SIG-M5 treated with dmso at 0.1 percent for 504 hours (cell line): Measurements from ENCODE around the gene PDZD2.

Experiments
- DNase-seq: peaks from one replicate; lab custom pipeline; 2025; ENCODE audit not compliant: unreplicated experiment; lab: John Stamatoyannopoulos, UW

Gene PDZD2

DNA sequence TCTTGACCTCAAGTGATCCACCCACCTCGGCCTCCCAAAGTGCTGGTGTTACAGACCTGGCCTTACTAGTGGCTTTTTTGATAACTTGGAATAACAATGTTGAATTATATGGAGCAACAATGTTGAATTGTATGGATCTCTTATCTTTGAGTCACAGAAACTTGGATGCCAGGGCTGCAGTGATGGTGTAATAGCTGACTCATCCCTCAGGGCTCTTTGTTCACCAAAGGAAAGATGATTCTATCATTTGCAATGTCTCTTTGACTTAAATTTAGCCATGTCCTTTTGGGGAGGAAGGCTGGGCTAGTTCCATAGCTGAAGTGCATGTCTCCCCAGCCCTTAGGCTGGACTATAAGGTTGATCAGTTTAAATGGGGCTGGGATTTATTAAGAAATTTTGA, 172.3 kb downstream of the PDZD2 start:
- DNase-seq, result peak; percentile 58

DNA sequence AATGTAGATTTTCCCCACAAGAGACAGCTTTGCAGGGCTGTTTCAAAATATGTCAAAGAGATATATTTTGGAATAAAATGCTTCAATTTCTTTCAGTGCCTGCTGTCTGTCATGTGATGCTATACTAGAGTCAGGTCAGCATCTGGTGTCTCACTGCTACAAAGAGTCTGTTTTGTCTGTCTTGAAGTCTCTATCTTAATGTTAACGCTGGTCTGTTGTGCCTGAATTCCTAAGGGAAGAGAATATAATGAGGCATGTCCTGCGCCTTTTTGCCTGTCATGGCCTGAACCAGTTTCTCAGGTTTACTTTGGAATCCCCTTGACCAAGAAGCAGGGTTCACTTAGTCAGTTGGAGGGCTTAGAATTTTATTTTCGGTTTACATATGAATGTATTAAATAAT, 176.4 kb downstream of the PDZD2 start:
- DNase-seq, result no peak

DNA sequence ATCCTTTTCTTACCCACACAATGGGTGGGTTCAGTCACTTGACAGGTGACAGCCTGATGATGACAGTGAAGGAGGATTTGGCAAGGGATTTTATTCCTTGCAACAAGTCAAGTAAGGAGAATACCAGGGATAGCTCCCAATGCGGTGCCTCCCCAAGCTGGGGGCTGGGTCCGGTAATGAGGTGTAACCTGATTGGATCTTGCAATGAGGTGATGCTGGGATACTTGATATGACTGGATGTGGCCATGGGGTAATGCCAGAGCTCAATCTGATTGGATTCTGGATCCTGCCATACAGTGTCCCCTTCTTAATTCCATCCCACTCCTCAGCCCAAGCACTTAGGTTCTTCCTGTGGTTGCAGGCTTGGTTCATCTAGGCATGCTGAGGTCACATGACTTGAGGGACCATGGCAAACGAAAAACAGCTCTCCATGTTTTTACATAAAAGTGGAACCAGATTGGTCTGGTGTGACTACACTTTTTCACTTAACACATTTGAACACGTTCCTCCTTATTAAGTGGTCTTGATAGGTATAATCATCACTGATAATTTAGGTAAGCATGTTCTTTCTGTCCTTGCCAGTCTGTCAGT, 181.1 kb downstream of the PDZD2 start:
- DNase-seq, result no peak

DNA sequence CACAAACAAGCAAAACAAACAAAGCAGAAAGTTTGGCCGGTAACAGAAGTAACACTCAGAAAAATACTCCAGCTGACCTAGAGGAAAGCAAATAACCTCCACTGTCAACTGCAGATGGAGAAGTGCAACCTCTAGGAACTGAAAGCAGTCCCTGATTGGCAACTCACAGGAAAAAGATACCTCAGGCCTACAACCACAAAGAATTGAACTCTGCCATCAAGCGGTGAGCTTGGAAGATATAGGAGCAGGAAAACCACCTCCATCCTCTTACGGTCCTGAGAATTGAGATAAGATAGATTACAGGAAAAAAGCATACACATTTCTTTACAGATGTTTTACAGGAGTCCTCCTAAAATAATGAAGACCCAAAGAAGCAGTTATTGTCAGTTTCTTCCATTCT, 184.5 kb downstream of the PDZD2 start:
- peak; percentile 36 for DNase-seq

DNA sequence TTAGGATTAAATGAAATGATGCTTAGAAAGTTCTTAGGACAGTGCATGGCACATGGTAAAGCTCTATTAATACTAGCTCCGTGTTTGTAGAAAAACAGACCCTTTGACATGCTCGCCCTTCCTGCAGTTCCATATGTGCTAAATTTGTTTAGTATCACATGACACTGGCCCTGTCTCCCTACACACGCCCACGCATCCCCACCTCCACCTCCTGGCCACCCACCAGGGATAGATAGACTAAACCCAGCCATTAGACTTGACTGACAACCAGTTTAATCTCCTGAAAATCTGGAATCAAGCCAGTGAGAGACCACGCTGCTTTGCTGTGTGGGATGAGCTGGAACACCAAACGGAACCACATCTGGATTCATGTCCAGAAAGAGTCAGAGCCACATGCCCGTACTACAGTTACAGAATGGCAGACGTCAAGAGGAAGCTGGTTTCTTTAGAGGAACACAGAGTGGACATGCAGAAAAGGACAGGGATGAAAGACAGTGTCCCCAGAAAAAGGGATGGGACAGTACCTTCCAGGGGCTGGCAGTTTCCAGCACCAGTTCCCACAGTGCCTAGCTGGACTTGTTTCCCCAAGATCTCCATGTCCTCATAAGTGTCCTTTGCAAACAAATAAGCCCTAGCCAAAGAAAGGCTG, 186.1 kb downstream of the PDZD2 start:
- DNase-seq, result no peak

DNA sequence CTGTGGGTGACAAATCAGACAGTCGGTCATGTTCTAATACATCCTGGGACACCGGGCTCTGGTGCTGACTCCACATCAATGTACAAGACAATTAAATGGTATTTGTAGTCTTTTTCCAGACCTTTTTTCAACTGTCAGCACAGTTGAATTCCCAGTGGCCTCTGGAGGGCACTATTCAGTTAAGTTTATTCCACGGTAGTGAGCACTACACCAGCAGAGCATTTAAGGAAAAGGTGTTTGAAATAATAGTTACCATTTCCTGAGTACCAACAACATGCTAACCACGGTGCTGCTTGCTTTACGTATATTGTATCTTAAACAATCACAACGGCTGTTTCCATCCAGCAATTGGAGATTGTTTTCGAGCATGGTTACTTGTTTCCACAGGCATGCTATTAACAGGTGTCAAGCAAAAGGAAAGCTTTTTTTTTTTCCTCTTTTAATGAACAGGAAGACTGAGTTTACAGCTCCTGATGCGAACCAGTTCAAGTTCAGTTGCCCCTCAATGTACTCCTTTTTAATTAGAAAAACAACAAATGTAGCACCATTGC, 186.7 kb downstream of the PDZD2 start:
- DNase-seq, result peak; percentile 41

DNA sequence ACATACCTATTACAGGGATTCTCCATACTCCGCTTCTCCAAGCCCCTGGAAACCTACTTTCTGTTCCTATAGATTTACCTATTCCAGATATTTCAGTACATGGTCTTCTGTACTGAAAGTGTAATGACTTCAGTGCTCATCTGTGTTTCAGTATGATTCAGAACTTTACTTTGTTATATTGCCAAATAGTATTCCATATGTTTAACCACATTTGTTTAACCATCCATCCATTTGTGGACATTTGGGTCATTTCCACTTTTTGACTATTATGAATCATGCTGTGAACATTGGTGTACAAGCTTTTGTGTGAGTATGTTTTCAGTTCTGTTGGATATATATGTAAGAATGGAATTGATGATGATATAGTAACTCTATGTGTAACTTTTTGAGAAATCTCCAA, 188.9 kb downstream of the PDZD2 start:
- no peak for DNase-seq

DNA sequence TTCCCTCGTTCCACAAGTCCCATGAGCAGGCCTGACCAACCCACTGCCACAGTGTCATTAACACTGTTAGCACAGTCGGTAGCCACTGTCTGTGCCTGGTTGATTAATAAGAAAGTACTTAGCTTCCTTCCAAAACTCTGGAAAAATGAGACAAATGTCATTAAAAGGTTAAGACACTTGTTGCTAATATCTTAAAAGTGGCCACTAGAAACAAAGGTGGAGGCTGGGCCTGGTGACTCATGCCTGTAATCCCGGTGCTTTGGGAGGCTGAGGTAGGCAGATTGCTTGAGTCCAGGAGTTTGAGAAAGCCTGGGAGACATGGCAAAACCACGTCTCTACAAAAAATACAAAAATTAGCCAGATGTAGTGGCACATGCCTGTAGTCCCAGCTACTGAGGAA, 194.0 kb downstream of the PDZD2 start:
- DNase-seq, result no peak

DNA sequence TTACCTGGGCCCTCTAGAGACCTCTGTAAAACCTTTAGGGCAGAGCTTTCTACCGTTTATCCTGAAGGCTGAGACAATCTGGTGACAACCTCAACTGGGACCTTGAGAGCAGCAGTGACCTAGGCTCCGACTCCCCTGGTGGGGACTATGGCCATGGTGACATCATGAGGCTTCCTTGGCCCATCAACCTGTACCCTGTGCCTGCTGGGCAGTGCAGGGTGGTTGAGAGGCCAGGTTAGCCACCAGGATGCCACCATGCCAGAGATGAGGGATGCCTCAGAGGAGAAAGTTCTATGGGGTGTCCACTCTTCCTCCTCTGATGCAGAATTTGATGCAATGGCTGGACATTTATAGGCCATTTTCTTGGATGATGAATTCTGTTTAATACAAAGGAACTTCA, 194.8 kb downstream of the PDZD2 start:
- no peak for DNase-seq

DNA sequence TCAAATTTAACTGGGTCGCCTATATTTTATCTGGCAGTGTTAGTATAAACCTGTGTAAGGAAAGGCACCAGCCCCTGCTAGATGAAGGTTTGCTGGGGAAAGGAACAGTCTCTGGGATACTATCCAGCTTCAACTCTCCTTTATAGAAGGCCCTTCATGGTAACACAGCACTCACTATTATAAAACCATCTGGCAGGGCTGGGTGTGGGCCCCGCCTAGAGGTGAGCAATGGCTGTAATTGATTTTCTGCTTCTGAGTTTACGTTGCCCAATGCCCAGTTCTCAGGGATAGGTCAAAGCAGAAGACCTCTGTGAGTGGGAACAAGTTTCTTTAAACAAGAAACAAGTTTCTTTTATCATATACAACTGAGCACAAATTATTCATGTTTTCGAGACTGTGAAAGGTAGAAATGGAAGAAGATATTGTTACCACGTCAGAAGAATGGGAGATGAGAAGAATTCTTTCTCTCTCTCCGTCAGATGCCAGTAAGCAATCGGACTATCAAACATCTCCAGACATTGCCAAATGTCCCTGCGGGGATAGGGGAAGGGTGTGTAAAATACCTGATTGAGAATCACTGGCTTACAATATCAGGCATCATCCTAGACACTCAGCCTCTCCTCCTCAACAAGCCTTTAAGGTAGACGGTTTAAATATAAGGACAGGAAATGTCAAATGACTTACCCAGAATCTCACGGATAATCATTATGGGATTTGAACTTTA, 205.9 kb downstream of the PDZD2 start:
- no peak for DNase-seq

DNA sequence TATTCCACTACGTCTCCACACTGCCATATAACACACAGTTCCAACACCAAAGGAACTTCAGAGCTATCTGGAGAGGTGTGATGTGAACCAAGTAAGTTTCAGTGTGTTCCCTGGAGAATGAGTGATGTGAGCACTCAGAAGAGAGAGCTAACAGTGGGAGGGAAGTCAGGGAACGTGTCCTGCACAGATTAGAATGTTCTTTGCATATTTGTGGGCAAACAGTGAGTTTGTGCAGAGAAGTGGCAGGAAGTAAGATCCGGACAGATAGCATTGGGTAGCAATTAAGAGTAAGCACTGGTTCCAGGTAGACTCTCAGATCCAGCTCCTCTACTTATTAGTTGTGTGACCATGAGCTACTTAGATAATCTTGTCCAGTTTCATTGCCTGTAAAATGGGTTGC, 206.4 kb downstream of the PDZD2 start:
- no peak for DNase-seq

DNA sequence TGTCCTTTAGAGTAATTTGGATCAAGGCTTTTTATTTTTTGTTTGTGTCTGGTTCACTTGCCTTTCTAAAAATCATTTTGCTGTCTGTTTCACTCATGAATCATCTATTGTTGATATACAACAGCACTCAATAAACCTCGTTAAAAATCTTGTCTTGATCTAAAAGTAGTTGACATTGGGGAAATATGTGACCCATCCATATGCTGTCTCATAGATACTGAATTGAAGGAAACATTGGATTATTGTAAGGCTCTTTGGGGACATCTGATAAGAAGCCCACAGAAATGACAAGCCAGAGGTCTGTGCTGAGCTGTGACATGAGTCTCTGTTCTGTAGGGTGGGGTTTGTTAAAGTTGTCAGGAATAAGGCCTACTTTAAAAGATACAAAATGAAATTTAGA, 208.0 kb downstream of the PDZD2 start:
- DNase-seq, result no peak

DNA sequence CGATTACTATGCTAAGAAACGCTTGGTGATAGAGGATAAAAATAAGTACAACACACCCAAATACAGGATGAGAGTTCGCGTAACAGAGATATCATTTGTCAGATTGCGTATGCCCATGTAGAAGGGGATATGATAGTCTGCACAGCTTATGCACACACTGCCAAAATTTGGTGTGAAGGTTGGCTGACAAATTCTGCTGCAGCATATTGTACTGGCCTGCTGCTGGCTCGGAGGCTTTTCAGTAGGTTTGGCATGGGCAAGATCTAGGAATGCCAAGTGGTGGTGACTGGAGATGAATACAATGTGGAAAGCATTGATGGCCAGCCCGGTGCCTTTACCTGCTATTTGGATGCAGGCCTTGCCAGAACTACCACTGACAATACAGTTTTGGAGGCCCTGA, 208.4 kb downstream of the PDZD2 start:
- DNase-seq, result no peak

DNA sequence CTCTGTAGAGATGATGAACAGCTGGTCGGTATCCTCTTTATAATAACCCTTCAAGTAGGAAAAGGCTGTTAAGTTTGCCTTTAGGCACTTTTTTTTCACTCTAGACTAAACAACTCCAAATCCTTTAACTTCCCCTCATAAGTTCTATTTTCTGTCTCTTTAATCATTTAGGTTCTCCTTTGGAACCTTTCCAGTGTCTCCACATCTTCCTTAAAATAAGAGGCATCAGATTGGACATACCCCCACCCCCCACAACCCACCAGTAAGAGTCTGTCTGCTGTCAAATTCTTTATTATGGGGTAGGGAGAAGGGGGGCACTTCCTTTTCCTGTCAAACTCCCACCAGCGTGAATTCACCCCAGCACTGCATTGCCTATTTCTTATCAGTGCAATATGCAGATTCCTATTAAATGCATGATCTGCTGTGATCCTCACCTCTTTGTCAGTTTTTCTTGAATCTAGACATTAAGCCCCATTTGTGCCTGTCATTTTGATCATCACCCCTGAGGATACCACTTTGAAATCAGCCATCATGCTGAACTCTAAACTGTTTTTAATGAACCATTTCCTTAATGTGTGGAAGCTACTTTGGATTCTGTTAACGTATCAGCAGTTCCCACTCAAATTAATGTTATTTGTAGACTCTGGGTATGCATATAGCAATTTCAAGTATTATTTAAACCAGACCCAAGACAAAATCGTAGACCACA, 212.2 kb downstream of the PDZD2 start:
- DNase-seq, result no peak

DNA sequence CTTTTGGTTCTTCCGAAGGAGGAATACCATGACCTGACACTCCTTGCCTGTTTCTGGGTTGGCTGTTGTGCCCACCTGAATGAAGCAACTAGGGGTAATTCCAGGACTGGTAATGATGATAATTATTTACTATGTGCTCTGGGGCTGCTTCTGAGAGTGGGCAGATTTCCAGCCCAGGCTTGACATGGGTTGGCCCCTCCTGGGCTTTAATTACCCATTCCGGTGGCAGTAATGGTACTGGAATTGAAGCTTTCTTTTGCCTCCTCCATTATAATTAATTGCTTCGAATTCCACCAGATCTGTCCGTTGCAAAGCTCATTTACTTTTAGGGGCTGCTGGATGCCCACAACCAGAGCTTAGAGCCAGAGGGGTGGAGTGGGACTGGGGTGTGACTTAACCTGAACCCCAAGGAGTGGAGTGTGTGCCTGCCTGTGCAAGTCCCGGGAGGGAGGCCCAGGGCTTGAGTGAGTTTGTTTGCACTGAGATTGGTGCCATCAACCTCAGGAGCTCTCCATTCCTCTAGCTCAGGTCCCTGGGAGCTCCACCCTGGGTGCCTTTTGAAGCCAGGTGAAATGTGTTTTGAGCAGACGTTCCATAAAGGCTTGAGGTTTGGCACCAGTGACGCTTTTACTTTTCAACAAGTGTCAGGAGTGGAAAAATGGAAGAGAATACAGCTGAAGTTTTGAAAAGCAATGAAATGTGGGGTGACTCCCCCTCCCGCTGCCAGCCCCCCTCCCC, 214.6 kb downstream of the PDZD2 start:
- DNase-seq, result no peak

DNA sequence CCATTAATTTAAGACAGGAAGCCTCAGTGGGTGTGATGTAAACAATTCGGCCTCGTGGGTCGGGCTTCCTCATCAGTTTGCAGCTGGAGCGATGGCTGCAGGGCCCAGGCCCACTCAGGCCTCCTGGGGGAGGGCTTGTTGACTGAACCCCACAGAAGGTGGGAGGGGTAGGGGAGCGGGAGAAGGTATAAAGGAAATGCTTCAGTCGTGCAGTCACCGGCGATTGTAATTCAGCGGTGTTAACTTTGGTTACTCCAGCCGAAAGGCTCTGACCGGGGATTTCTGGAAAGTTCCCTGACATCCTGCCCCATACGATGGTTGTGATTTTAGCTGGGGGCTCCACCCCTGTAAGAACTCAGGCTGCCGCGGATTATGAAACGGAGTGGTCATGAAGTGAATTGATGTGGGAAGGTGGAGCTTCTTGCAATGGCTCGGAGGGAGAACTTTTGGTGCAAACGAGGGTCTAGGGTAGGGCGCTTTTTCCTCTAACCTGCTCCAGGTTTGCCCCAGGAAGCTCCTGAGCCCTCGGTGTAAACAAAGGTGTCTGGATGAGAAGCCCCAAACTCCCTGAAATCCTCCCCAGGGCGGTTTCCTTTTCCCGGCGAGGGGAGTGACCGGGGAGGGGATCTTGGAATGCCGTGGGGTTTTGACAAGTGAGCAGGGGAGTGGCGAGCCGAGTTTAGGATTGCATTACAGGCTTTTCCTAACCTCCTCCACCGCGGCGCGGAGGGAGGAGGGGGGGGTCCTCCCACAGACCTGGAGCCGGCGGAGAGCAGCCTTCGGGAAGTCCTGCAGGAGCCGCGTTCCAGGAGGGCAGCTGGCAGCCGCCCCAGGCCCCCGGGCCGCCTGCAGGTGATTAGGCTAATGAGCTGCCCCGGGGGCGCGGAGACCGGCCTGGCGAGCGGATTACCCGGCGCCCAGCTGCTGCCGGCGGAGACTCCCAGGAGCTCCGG, 215.5 kb downstream of the PDZD2 start:
- DNase-seq, result no peak

DNA sequence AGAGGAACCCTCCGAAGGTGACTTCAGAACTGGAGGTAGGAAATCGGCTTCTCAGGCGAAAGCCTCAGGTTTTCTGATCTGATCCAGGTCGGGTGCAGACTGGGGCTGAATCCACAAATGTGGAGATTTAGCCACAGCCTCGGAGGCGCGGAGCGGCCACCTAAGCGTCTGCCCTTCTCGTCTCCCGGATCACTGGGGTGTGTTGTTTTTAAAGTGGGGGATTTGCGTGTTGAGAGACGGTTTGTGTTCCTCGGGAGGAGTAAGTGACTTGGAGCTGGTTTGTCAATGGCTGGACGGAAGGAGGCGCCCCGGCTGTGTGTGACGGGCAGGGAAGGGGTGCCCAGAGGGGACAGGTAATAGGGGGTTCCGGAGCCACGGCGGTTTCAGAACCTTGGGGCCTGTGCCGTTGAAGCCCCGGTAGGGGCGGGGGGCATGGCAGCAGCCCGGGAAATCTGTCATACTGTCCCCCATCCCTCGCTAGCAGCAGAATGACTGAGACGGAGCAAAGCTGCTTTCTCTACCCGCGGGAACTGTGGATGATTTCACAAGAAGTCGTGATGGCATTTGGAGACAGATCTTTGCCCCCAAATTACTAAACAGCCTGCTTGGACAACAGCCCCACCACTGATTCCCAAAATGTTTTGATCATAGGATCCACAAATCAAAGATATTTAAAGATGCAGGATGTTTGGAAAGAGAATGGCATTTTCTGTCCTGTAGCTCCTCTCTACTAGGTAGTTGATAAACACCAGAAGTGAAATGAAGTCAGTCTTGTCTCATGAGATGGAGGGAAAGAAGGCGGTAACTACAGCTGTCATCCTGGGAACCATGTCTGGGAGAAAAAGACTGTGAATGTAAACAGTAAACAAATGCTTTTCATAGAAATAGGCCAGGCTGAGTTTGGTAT, 216.5 kb downstream of the PDZD2 start:
- no peak for DNase-seq

DNA sequence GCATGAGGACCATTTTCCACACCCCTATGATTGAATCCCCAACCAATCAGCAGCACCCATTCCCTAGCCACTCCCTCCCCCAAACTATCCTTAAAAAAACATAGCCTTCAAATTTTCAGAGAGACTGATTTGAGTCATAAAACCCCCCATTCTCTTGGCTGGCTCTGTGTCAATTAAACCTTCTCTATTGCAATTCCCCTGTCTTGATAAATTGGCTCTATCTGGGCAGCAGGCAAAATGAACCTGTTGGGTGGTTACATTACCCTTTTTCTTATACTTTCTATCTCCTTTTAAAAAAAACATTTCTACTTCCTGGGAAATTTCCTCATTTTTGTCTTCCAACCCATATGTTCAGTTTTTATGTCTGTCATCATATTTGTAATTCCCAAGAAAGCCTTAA, 220.2 kb downstream of the PDZD2 start:
- no peak for DNase-seq

DNA sequence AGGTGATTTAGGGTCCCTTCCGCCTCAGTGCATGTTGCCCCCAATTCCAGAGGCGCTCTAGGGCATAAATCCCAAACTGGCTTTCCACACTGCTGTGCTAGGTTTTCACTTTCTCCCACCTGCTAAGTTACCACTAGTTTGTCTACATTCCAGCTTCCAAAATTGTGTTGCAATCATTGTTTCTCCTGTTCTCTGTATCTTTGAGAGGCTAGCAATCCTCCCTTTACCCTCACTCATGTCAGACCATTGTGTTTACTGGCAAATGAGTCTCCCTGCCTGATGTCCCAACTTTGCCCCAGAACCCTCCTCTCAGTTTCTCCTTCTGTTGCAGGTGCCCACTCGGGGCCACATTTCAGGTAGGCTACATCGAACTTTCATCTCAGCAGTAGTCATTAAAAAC, 221.3 kb downstream of the PDZD2 start:
- no peak for DNase-seq
